AG04450 (cell line): ENCODE measurements around the gene POMT2. TPM values are rescaled to one million over a fixed set of nuclear protein-coding genes. Genes with fewer than 3 reads are reported as not detected.

Source experiments
- CTCF ChIA-PET: fragments of 300-600, 350-600 bp; formaldehyde crosslinking; extraction: SDS; loops from one replicate; lab custom pipeline; 2022; ENCODE audit warnings: antibody characterized with exemption, inconsistent platforms; lab: Charles Lee
- POLR2A ChIA-PET: fragments of 350-600 bp; formaldehyde crosslinking; extraction: SDS; loops from one replicate; lab custom pipeline; 2021; ENCODE audit warnings: antibody characterized with exemption, inconsistent platforms; lab: Yijun Ruan, JAX
- DNase-seq: peaks from one replicate; pipeline ENCODE4 v3.0.0-alpha.2; 2011; ENCODE audit warnings: low read depth, low spot score
- H3K27ac ChIP-seq: one replicate; pipeline ENCODE4 v1.5.1; 2012; ENCODE audit warnings: low read depth, low read length, control low read depth
- H3K27me3 ChIP-seq: one replicate; pipeline ENCODE4 v1.6.0; 2012; ENCODE audit warnings: low read length; ENCODE audit not compliant: control insufficient read depth, insufficient read depth
- H3K4me3 ChIP-seq: 2 replicates; pipeline ENCODE4 v1.5.1; 2011; ENCODE audit warnings: mild to moderate bottlenecking, low read depth, low read length, control low read depth
- H3K9me3 ChIP-seq: 2 replicates; pipeline ENCODE4 v1.5.1; 2012; ENCODE audit warnings: low read length; ENCODE audit not compliant: control insufficient read depth, insufficient read depth
- CTCF ChIP-seq: IDR thresholded peaks from 2 replicates; pipeline ENCODE4 v1.5.1; 2011; ENCODE audit warnings: low read depth, low read length, control low read depth, inconsistent platforms
- polyA plus RNA-seq: library from polyadenylated mRNA; depleted of rRNA; stranded (reverse); fragments of >200 nt; gene quantifications from 2 replicates; pipeline ENCODE4 v1.2.3, GENCODE V29; 2011

POMT2 gene
- polyA plus RNA-seq, 1 experiment, result 17.2 TPM

DNA sequence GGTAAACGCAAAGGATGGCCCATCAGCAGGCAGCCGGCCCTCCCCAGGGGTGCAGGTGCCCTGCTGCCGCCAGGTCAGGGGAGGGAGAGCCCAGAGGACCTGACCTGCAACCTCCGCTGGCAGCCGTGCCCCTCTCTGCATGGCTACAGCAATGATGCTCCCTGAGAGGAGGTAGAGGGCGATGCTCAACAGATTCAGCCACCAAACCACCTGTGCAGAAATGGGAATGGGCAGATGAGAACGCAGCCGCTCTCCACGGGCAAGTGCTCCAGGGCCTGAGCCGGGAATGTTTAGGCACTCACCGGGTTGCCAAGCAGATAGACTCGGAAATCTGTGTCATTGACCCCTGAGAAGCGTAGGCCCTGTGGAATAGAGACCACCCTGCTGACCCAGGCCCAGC, 41.0 kb downstream of the POMT2 start:
- H3K9me3 ChIP-seq, result no peaks in the 10 kb centered on the region; the same call in 1 of the 2 replicates
- H3K4me3 ChIP-seq, result no peak overlapping the region
- no peak for TF ChIP-seq CTCF
- H3K27me3 ChIP-seq, result no peaks in the 10 kb centered on the region
- H3K27ac ChIP-seq, result no peak overlapping the region
- ChIA-PET CTCF (interaction anchor here (2.6 kb wide), 1 partner anchor 36 kb away, joined by 7 read pairs; no protein-coding TSS in a partner anchor), POLR2A (no interaction called here)
- no peak for DNase-seq

GRCh38 chr14:77278461-77279230, 42.0 kb downstream of the POMT2 start:
- POLR2A ChIA-PET, result interaction anchor here (0.6 kb wide), 1 partner anchor 11 kb away, joined by 3 read pairs; no protein-coding TSS in a partner anchor
- H3K4me3 ChIP-seq, result no peak overlapping the region
- CTCF ChIA-PET, result interaction anchor here (2.6 kb wide), 1 partner anchor 37 kb away, joined by 7 read pairs; no protein-coding TSS in a partner anchor

GRCh38 chr14:77276959-77277358, 43.7 kb downstream of the POMT2 start:
- H3K4me3 ChIP-seq, result no peak overlapping the region
- H3K27ac ChIP-seq, result no peak overlapping the region
- TF ChIP-seq CTCF, result no peak
- POLR2A ChIA-PET, result no interaction called here
- DNase-seq, result no peak
- H3K9me3 ChIP-seq, result no peaks in the 10 kb centered on the region; the same call in 1 of the 2 replicates
- CTCF ChIA-PET, result interaction anchor here (0.5 to 1.1 kb wide), 2 partner anchors 25 to 442 kb away, joined by 3 to 4 read pairs; no protein-coding TSS in a partner anchor
- peaks cover 2% of the 10 kb centered on the region for H3K27me3 ChIP-seq

More at GRCh38 chr14:77278461-77279230, 42.0 kb downstream of the POMT2 start:
- Histone ChIP-seq H3K27me3 (no peaks in the 10 kb centered on the region), H3K9me3 (no peaks in the 10 kb centered on the region; the same call in 1 of the 2 replicates), H3K27ac (no peak overlapping the region)
- TF ChIP-seq CTCF, result no peak
- DNase-seq, result no peak

DNA sequence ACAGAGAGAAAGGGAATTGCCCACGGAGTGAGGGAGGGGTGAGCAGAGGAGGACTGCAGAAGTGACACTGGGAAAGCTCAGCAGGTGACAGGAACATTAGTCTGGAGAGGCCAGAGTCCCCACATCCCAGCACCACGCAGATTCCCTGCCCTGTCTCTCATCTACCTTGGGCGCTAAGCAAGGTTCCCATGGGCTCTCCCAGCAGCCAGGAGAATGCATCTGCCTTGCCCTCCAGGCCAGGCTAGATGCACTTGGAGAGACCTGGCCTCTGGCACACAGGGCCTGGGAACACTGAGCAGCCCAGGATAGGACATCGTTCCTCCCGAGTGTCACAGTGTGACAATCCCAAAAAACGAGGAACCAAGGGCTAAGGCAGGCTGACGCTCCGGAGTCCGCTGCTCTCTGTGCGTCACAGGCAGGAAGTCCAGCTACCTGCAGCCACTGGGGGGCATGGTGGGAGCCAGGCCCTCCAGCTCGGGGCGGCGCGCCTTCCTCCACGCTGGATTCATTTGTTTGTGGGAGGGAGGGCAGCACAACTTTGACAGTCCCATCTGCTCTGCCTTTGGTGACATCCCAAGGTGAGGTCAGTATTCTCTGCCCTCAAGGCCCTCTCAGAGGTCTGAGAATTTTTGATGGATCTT, 44.3 kb downstream of the POMT2 start:
- Histone ChIP-seq H3K27me3 (peaks cover 2% of the 10 kb centered on the region), H3K4me3 (no peak overlapping the region), H3K27ac (no peak overlapping the region), H3K9me3 (no peaks in the 10 kb centered on the region; the same call in 1 of the 2 replicates)
- no peak for DNase-seq
- POLR2A ChIA-PET, result no interaction called here
- CTCF ChIA-PET, result no interaction called here
- TF ChIP-seq CTCF, result no peak

DNA sequence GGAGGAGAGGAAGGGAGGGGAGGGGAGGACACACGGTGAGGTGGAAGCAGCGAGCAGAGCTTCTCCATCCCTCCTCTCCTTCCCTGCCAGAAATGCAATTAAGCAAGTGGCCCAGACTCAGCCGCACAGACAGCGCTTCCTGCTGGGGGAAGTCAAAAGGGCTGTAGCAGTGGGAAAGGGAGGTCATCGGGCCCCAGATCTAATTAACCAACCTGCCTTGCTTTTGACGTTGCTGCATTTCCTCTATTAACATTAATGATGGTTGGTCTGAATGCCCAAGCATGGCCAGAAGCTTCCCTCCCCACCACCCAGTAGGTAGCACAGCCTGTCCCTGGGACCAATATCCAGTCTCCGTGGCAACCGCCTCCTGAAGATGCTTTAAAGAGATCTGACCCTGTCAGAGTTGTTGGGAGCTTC, 45.1 kb downstream of the POMT2 start:
- Histone ChIP-seq H3K4me3 (no peak overlapping the region), H3K9me3 (no peaks in the 10 kb centered on the region; the same call in 1 of the 2 replicates), H3K27me3 (peaks cover 4% of the 10 kb centered on the region), H3K27ac (no peak overlapping the region)
- ChIA-PET POLR2A (no interaction called here), CTCF (no interaction called here)
- no peak for TF ChIP-seq CTCF
- DNase-seq, result no peak
